GM12878 (cell line): Measurements from ENCODE around the gene WWOX.

Source experiments
- ATF2 ChIP-seq: IDR thresholded peaks from 2 replicates; pipeline ENCODE4 v1.6.1; 2012; ENCODE audit warnings: low read length, inconsistent platforms
- CHD4 ChIP-seq: fragments of 200-600 bp; sonication (generic); IDR thresholded peaks from 2 replicates; pipeline ENCODE4 v1.6.1; 2016; ENCODE audit warnings: mild to moderate bottlenecking
- CTCF ChIP-seq, 3 experiments: IDR thresholded peaks in 2 of 3; conservative IDR thresholded peaks in 1 of 3; 2 replicates each; pipeline ENCODE4 v1.5.1; 2011; ENCODE audit warnings: low read depth in 3 of 3, low read length in 3 of 3, mild to moderate bottlenecking in 3 of 3, control low read depth in 2 of 3, moderate library complexity in 2 of 3, inconsistent platforms in 1 of 3, mixed read lengths in 1 of 3; ENCODE audit not compliant: control insufficient read depth in 2 of 3, insufficient read depth in 1 of 3; ENCODE audit errors: extremely low read depth in 1 of 3
- EZH2 ChIP-seq: IDR thresholded peaks from 2 replicates; pipeline ENCODE4 v1.6.1; 2012; ENCODE audit warnings: low read depth, mild to moderate bottlenecking, control low read depth, inconsistent platforms, low read length, borderline replicate concordance; ENCODE audit not compliant: control insufficient read depth
- FOXM1 ChIP-seq: IDR thresholded peaks from 2 replicates; pipeline ENCODE4 v1.6.1; 2012; ENCODE audit warnings: low read depth, mild to moderate bottlenecking, inconsistent platforms, low read length, moderate library complexity
- MAX ChIP-seq: IDR thresholded peaks from 2 replicates; pipeline ENCODE4 v1.6.1; 2012; ENCODE audit warnings: low read depth, low read length, improper control_type of control experiment
- NKRF ChIP-seq: fragments of 450-650 bp; conservative IDR thresholded peaks from 2 replicates; pipeline ENCODE4 v1.6.1; 2017; ENCODE audit warnings: mild to moderate bottlenecking, moderate library complexity
- SP1 ChIP-seq: IDR thresholded peaks from one replicate; pipeline ENCODE4 v1.6.1; 2011; ENCODE audit warnings: low read depth, low read length
- WRNIP1 ChIP-seq: IDR thresholded peaks from 2 replicates; pipeline ENCODE4 v1.6.1; 2011; ENCODE audit warnings: low read depth, low read length, improper control_type of control experiment, borderline replicate concordance

- TF ChIP-seq CTCF (IDR thresholded peaks at IDR 0.05 in 2 of 3, conservative IDR thresholded peaks at IDR 0.05 in 1 of 3; ENCODE audit: control insufficient read depth in 2 of 3, extremely low read depth in 1 of 3, insufficient read depth in 1 of 3, low read depth in 3 of 3, low read length in 3 of 3) (no peak), SP1 (no peak), CHD4 (no peak), WRNIP1 (no peak), FOXM1 (no peak), NKRF (no peak), ATF2 (no peak), EZH2 (no peak), MAX (no peak)
Observed at GRCh38 chr16:78972986-78973385, 873.5 kb downstream of the WWOX start.
